Brain microvascular endothelial cell (primary cell): ENCODE data around the gene PDE10A.

ENCODE experiments used
- DNase-seq: peaks from one replicate; pipeline ENCODE4 v3.0.0-alpha.2; 2020
- H3K27ac ChIP-seq: fragments of 250-450 bp; sonication (Bioruptor Pico); 2 replicates; pipeline ENCODE4 v1.5.1; 2020; ENCODE audit warnings: mild to moderate bottlenecking, moderate library complexity
- H3K27me3 ChIP-seq: fragments of 250-450 bp; sonication (Bioruptor Pico); replicated peaks from 2 replicates; pipeline ENCODE4 v1.5.1; 2020; ENCODE audit warnings: mild to moderate bottlenecking
- H3K36me3 ChIP-seq: fragments of 250-450 bp; sonication (Bioruptor Pico); replicated peaks from 2 replicates; pipeline ENCODE4 v1.5.1; 2020; ENCODE audit warnings: mild to moderate bottlenecking
- H3K4me3 ChIP-seq: 2 replicates; pipeline ENCODE4 v1.5.1; 2011; ENCODE audit warnings: low read depth, mild to moderate bottlenecking, control low read depth, low read length, moderate library complexity
- in situ Hi-C: cut with HindIII; loops from 2 replicates; pipeline ENCODE4 v1.10.0; 2017; ENCODE audit warnings: low sequenced_read_pairs, low pct_ligation_motif_present
- TF ChIP-seq, protein P1 (sequence below): IDR thresholded peaks from 2 replicates; pipeline ENCODE4 v1.5.1; 2011; ENCODE audit warnings: low read depth, mild to moderate bottlenecking, moderate library complexity, low read length, control low read depth, inconsistent platforms; ENCODE audit errors: missing control alignments

Gene PDE10A

DNA sequence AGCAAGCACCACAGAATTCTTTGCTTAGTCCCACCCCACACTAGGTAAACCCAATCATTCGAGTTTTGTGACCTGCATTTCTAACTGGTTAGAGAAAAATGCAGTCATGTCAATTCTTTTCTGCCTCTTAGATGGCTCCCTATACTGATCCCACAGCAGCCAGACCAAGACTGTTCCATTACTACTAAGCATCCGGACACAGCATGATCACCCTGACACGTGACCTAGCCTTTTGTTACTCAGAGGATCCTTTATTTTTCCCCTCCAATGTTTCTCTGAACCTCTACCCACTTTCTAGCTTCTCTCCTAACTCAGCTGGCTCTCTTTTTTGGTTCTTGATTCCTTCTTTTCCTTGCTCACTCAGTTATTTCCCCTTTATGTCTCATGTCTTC, 87.9 kb downstream of the PDE10A start:
- TF ChIP-seq, protein P1, sequence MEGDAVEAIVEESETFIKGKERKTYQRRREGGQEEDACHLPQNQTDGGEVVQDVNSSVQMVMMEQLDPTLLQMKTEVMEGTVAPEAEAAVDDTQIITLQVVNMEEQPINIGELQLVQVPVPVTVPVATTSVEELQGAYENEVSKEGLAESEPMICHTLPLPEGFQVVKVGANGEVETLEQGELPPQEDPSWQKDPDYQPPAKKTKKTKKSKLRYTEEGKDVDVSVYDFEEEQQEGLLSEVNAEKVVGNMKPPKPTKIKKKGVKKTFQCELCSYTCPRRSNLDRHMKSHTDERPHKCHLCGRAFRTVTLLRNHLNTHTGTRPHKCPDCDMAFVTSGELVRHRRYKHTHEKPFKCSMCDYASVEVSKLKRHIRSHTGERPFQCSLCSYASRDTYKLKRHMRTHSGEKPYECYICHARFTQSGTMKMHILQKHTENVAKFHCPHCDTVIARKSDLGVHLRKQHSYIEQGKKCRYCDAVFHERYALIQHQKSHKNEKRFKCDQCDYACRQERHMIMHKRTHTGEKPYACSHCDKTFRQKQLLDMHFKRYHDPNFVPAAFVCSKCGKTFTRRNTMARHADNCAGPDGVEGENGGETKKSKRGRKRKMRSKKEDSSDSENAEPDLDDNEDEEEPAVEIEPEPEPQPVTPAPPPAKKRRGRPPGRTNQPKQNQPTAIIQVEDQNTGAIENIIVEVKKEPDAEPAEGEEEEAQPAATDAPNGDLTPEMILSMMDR, result no peak
- DNase-seq, result no peak
- in situ Hi-C loops, result no loop called here
- Histone ChIP-seq H3K36me3 (no peaks in the 10 kb centered on the region), H3K27me3 (no peaks in the 10 kb centered on the region), H3K4me3 (no peak overlapping the region), H3K27ac (peak overlapping the region; percentile 93)

DNA sequence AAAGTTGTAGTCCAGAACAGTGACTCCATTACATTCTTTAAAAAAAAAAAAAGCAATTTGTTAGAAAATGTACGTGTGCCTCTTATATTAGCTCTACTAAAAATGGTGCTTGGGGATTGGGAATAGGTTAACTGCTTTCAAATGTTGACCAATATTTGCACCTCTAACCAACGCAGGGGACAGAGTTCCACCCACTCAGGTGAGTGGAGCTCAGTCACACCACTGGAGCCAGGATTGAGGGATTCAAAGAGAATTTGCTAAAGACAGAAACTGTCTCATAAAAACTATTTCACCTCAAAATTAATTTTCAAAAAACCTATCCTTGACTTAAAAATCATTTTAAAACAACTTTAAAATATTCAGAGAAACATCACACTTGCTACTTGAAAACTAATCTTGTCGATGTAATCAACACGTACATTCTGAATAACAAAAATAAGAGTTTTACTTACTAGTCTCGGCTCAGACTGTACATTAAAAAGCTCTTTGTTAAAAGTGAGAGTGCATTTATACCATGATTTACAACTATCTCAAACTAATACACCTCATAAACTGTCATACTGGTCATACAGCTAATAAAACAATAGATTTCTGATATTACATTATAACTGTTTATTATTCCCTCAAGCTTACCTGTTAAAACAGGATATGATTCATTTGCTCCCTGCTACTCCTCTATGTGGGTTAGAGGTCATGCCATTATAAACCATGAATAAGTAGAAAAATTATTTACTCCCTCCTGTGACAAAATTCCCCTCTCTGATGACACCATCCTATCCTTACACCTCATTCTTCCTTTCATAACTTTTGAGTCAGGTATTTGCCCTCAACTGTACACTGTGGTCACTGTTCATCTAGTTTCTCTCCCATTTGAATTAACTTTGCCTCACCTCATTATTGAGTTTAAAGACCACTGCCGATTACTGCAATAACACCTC, 88.6 kb downstream of the PDE10A start:
- Histone ChIP-seq H3K27me3 (no peaks in the 10 kb centered on the region), H3K4me3 (no peak overlapping the region), H3K36me3 (no peaks in the 10 kb centered on the region), H3K27ac (peak overlapping the region; percentile 93)
- no peak for DNase-seq
- in situ Hi-C loops, result no loop called here
- TF ChIP-seq, protein P1, result no peak

DNA sequence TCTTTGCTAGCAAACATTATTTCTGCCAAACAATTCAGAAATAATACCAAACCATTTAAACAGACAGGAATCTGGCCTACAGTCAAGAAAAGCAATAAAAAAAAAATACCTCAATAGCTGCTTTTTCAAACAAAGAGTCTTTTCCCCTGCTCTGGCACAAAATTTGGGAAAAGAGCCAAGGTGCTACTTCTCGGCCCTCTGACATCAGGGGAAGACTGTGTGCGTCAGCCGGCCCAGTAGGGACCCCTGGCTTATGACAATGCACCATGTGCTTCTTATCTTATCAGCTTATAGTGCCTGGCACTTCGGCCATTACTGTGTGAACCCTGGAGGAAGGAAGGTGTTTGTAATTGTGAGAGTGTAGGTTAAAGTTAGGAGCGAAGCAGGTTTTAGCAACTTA, 89.4 kb downstream of the PDE10A start:
- TF ChIP-seq, protein P1, result no peak
- DNase-seq, result peak; percentile 95
- no peak overlapping the region for H3K4me3 ChIP-seq
- no peaks in the 10 kb centered on the region for H3K36me3 ChIP-seq
- H3K27ac ChIP-seq, result peak overlapping the region; percentile 93
- no peaks in the 10 kb centered on the region for H3K27me3 ChIP-seq
- in situ Hi-C loops, result no loop called here

DNA sequence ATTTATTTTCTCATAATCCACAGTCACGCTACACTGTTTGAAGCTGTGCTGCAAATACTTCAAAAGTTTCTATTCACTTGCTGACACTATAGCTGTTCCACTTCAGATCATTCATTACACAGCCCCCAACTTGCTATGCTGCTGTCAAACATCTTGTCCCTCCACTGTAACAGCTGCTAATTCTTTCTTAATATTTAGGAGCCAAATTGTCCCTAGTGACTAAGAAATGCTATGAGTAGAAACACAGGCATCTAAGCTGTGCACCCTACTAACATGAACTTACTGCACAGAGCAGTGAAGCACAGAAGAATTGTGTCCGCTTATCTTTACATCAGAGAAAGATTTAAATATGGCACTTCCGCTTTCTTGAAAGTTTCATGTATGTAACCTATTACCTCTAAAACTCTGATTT, 91.3 kb downstream of the PDE10A start:
- TF ChIP-seq, protein P1, result no peak
- DNase-seq, result peak; percentile 62

DNA sequence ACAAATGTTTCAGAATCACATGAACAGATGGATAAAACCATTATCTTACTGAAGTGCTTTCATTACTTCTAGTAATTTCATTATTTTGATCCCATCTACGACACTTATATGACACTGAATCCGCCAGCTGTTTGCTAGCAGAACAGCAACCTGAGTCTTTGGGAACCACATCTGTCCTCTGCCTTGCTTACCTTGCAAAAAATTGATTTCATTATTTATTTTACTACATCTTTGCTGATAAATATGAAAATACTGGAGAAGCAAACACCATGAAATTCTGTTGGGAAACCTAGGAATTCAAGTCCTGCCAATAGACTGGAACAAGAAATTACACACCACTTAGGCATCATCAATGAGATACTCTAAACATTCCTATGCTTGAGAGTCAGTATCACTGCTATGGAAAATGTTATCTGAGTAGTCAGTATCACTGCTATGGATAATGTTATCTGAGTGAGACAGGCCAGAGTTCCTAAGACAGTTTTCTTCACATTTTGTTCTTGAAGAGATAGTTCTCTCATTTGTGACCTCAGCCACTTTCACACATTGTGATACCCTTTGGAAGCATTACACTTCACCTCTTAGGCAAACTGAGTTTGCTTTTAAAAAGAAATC, 91.9 kb downstream of the PDE10A start:
- H3K27me3 ChIP-seq, result no peaks in the 10 kb centered on the region
- H3K4me3 ChIP-seq, result no peak overlapping the region
- peak; percentile 71 for DNase-seq
- TF ChIP-seq, protein P1, result no peak
- peak overlapping the region; percentile 93 for H3K27ac ChIP-seq
- H3K36me3 ChIP-seq, result no peaks in the 10 kb centered on the region
- in situ Hi-C loops, result no loop called here

More for the DNA sequence above, 91.3 kb downstream of the PDE10A start:
- no peak overlapping the region for H3K4me3 ChIP-seq
- no peaks in the 10 kb centered on the region for H3K36me3 ChIP-seq
- in situ Hi-C loops, result no loop called here
- H3K27me3 ChIP-seq, result no peaks in the 10 kb centered on the region
- peak overlapping the region; percentile 93 for H3K27ac ChIP-seq
